Spleen (tissue), 11 donors: ENCODE results near the gene LGI4. TPM values are rescaled to one million over a fixed set of nuclear protein-coding genes. Genes with fewer than 3 reads are reported as not detected.

ENCODE experiments used
- DNase-seq: peaks from one replicate; pipeline ENCODE4 v3.0.0-alpha.2; 2020
- H3K27ac ChIP-seq, 8 donors: fragments of 200-600 bp; sonication (generic) in 7 of 8; 1 replicate in 4 of 8; 2 replicates in 4 of 8; pipeline versions ENCODE4 v1.5.0 to v1.8.0; 2016 to 2021; ENCODE audit warnings: inconsistent platforms in 4 of 8, mild to moderate bottlenecking in 4 of 8, moderate library complexity in 1 of 8
- H3K27me3 ChIP-seq, 7 donors: fragments of 200-600 bp; sonication (generic) in 6 of 7; replicated peaks in 1 of 7; 1 replicate in 4 of 7; 2 replicates in 3 of 7; pipeline versions ENCODE4 v1.5.0 to v1.8.0; 2016 to 2021; ENCODE audit warnings: inconsistent platforms in 3 of 7, mild to moderate bottlenecking in 1 of 7
- H3K36me3 ChIP-seq, 6 donors: fragments of 200-600 bp; sonication (generic) in 5 of 6; 1 replicate in 4 of 6; 2 replicates in 2 of 6; pipeline versions ENCODE4 v1.5.0 to v1.8.0; 2016 to 2021; ENCODE audit warnings: inconsistent platforms in 2 of 6
- H3K4me1 ChIP-seq, 6 donors: fragments of 200-600 bp; sonication (generic) in 5 of 6; 1 replicate in 3 of 6; 2 replicates in 3 of 6; pipeline versions ENCODE4 v1.5.0 to v1.8.0; 2016 to 2021; ENCODE audit warnings: inconsistent platforms in 3 of 6
- H3K4me3 ChIP-seq, 8 donors: fragments of 200-600 bp; sonication (generic) in 7 of 8; 1 replicate in 4 of 8; 2 replicates in 4 of 8; pipeline versions ENCODE4 v1.5.0 to v1.8.0; 2016 to 2021; ENCODE audit warnings: inconsistent platforms in 4 of 8, mild to moderate bottlenecking in 4 of 8, moderate library complexity in 2 of 8
- H3K9me3 ChIP-seq, 8 donors: fragments of 200-600 bp; sonication (generic) in 7 of 8; 1 replicate in 4 of 8; 2 replicates in 4 of 8; pipeline versions ENCODE4 v1.5.0 to v1.8.0; 2016 to 2021; ENCODE audit warnings: inconsistent platforms in 4 of 8
- POLR2A ChIP-seq, 3 donors: fragments of 450-650 bp; IDR thresholded peaks; one replicate each; pipeline ENCODE4 v1.5.1; 2017; ENCODE audit warnings: antibody characterized with exemption in 3 of 3, mild to moderate bottlenecking in 1 of 3
- POLR2AphosphoS5 ChIP-seq, 3 donors: sonication (generic); formaldehyde crosslinking; IDR thresholded peaks; one replicate each; pipeline ENCODE4 v1.5.1; 2017; ENCODE audit warnings: antibody characterized with exemption in 3 of 3
- WGBS, 5 donors: extraction: QIAGEN DNeasy Blood & Tissue Kit in 3 of 5; methylation state at CpG; one replicate each; pipeline versions ENCODE4 v1.1.5 to v1.1.7; 2013 to 2018; 5-methylcytosine and 5-hydroxymethylcytosine counted together
- intact Hi-C: fragments of 100-400 bp; cut with DNase I; formaldehyde crosslinking; loops from one replicate; pipeline ENCODE4 v1.15.0; 2023; ENCODE audit warnings: low total_unique reads
- polyA plus RNA-seq, 3 donors: library from polyadenylated mRNA; stranded (reverse); fragments of 200-250 nt; gene quantifications; one replicate each; pipeline ENCODE4 v1.2.1, GENCODE V29; 2013
- total RNA-seq, 7 donors: library from RNA; depleted of rRNA in 3 of 7; stranded (reverse); fragments of >200 nt in 3 of 7; fragmentation: NEBNext Ultra II Directional in 4 of 7; extraction: Animal tissue kit (Norgen Biotek cat#: 25700) in 4 of 7; gene quantifications; one replicate each; pipeline versions ENCODE4 v1.1.0 to v1.2.1, GENCODE V29; 2016 to 2021
- TF ChIP-seq, protein P1 (sequence below), 11 experiments: fragments of 200-600 bp in 7 of 11; fragments of 450-650 bp in 4 of 11; sonication (generic) in 4 of 11; IDR thresholded peaks in 8 of 11; conservative IDR thresholded peaks in 3 of 11; 1 replicate in 7 of 11; 2 replicates in 4 of 11; pipeline versions ENCODE4 v1.4.0 to v1.8.0; 2016 to 2021; ENCODE audit warnings: antibody characterized with exemption in 11 of 11, inconsistent platforms in 4 of 11, mild to moderate bottlenecking in 1 of 11
- donor health status: healthy with polysubstance abuse.
- donor health status: DM: no; HTN: no; CAD: no; lungs with moderate emphysema.
- donor health status: DM: no; HTN: no; CAD: no.
- donor health status: Bipolar disorder and iron deficiency.
- donor health status: healthy.
- donor health status: DM: no; HTN: no; CAD: no.
- donor health status: DM: yes; HTN: yes; CAD: no.

LGI4 gene
- total and polyA plus RNA-seq, 10 donors, result 0.68 to 9.7 (median 1.6) TPM; not detected in 1

DNA sequence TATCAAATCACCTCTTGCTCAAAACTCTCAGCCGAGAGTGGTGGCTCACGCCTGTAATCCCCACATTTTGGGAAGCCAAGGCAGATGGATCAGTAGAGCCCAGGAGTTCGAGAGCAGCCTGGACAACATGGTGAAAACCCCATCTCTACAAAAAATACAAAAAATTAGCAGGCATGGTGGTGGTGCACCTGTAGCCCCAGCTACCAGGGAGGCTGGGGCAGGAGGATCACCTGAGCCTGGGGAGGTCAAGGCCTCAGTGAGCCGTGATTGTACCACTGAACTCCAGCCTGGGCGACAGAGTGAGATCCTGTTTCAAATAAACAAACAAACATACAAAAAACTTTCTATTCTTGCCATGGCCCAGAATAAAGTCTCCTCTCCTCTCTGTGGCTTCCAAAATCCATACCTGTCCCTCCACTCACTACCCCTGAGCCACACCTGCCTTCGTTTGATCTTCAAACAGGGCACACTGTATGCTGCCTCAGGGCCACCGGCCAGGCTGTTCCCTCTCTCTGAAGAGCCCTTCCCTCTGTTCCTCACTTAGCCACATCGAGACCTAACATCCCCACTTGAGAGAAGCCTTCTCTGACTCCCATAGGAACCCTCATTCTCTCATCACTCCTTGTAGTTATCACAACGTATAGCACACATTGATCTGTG lies 6.3 kb downstream of the LGI4 start:
- Histone ChIP-seq H3K27me3 (no peaks in the 10 kb centered on the region), H3K9me3 (no peaks in the 10 kb centered on the region), H3K4me3 (no peak overlapping the region), H3K36me3 (no peaks in the 10 kb centered on the region), H3K4me1 (peaks cover 9 to 29% (median 21%) of the 10 kb centered on the region in 6 donors), H3K27ac (no peak overlapping the region)
- no peak for DNase-seq
- intact Hi-C loops, result no loop called here
- WGBS, 5 donors, result 84 to 93% (median 89%) methylated on average over 9 of the region's 9 CpGs
- TF ChIP-seq, protein P1, sequence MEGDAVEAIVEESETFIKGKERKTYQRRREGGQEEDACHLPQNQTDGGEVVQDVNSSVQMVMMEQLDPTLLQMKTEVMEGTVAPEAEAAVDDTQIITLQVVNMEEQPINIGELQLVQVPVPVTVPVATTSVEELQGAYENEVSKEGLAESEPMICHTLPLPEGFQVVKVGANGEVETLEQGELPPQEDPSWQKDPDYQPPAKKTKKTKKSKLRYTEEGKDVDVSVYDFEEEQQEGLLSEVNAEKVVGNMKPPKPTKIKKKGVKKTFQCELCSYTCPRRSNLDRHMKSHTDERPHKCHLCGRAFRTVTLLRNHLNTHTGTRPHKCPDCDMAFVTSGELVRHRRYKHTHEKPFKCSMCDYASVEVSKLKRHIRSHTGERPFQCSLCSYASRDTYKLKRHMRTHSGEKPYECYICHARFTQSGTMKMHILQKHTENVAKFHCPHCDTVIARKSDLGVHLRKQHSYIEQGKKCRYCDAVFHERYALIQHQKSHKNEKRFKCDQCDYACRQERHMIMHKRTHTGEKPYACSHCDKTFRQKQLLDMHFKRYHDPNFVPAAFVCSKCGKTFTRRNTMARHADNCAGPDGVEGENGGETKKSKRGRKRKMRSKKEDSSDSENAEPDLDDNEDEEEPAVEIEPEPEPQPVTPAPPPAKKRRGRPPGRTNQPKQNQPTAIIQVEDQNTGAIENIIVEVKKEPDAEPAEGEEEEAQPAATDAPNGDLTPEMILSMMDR (IDR thresholded peaks at IDR 0.05 in 8 of 11, conservative IDR thresholded peaks at IDR 0.05 in 3 of 11), result no peak
- TF ChIP-seq POLR2A (IDR thresholded peaks at IDR 0.05) (no peak), POLR2AphosphoS5 (IDR thresholded peaks at IDR 0.05) (no peak)

DNA sequence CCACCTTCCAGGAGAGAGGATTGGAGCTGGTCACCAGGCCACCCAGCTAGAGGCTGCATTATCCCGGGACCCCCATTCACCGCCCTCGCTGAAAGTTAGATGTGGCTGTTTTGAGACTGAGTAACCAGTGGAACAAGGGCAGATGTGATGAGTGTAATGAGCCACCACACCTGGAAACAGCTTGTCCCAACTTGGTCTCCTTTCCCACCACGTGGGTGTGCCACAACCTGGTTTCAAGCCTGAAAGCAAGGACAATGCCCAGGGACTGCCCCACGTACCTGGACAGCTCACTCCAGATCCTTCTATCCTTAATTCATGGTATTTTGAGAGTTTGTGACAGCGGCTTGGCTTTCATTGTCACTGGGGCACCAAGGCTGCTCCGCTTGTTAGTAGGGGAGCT lies 7.0 kb downstream of the LGI4 start:
- Histone ChIP-seq H3K4me3 (no peak overlapping the region), H3K9me3 (no peaks in the 10 kb centered on the region), H3K36me3 (no peaks in the 10 kb centered on the region), H3K4me1 (peaks cover 9 to 32% (median 24%) of the 10 kb centered on the region in 6 donors), H3K27me3 (no peaks in the 10 kb centered on the region), H3K27ac (no peak overlapping the region)
- WGBS, 5 donors, result 82 to 93% (median 93%) methylated on average over 5 to 7 of the region's 7 CpGs
- intact Hi-C loops, result no loop called here
- no peak for DNase-seq
- no peak for TF ChIP-seq POLR2AphosphoS5 (IDR thresholded peaks at IDR 0.05)
- no peak for TF ChIP-seq POLR2A (IDR thresholded peaks at IDR 0.05)
- TF ChIP-seq, protein P1 (IDR thresholded peaks at IDR 0.05 in 8 of 11, conservative IDR thresholded peaks at IDR 0.05 in 3 of 11), result no peak

DNA sequence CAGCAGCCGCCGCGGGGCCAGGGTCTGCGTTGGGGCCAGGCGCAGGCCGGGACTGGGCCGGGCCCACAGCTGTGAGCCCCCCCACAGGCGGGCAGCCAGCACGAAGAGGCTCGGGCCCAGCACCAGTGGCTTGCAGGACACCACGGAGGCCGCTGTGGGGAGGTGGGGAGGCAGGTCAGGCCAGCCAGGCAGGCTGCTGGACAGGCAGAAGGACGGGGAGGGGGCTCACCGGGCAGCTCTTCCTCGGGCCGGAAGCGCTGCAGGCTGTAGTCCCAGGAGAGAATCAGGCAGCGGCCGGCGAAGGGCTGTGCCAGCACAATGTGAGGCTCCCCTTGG lies 8.3 kb downstream of the LGI4 start:
- no peak overlapping the region for H3K27ac ChIP-seq
- DNase-seq, result no peak

More for the DNA sequence above, 8.3 kb downstream of the LGI4 start:
- Histone ChIP-seq H3K27me3 (no peaks in the 10 kb centered on the region), H3K9me3 (no peaks in the 10 kb centered on the region), H3K4me1 (peaks cover 9 to 32% (median 24%) of the 10 kb centered on the region in 6 donors), H3K36me3 (no peaks in the 10 kb centered on the region), H3K4me3 (no peak overlapping the region)
- TF ChIP-seq, protein P1 (IDR thresholded peaks at IDR 0.05 in 8 of 11, conservative IDR thresholded peaks at IDR 0.05 in 3 of 11), result no peak
- TF ChIP-seq POLR2AphosphoS5 (IDR thresholded peaks at IDR 0.05) (no peak), POLR2A (IDR thresholded peaks at IDR 0.05) (no peak)
- intact Hi-C loops, result no loop called here
- WGBS, 5 donors, result 71 to 91% (median 80%) methylated on average over 18 to 20 of the region's 20 CpGs; no CpG with 5 or more reads in 1 of the 5 donors
